Lower leg skin (tissue), 4 donors: ENCODE measurements around the gene YPEL3. TPM values are rescaled to one million over a fixed set of nuclear protein-coding genes. Genes with fewer than 3 reads are reported as not detected.

Source experiments
- DNase-seq, 2 donors: peaks; one replicate each; pipeline ENCODE4 v3.0.0-alpha.2; 2019; ENCODE audit warnings: low spot score in 2 of 2
- H3K4me3 ChIP-seq: fragments of 200-600 bp; sonication (generic); 2 replicates; pipeline ENCODE4 v1.5.1; 2017; ENCODE audit warnings: mild to moderate bottlenecking, low read depth; ENCODE audit not compliant: poor library complexity, severe bottlenecking
- POLR2A ChIP-seq, 2 donors: fragments of 450-650 bp; IDR thresholded peaks; one replicate each; pipeline ENCODE4 v1.6.1; 2016 to 2017; ENCODE audit warnings: antibody characterized with exemption in 2 of 2, mild to moderate bottlenecking in 1 of 2, moderate library complexity in 1 of 2
- WGBS, 2 donors: methylation state at CpG; one replicate each; pipeline ENCODE4 v1.1.5; 2018; 5-methylcytosine and 5-hydroxymethylcytosine counted together
- intact Hi-C: fragments of 100-400 bp; cut with DNase I; formaldehyde crosslinking; loops from one replicate; pipeline ENCODE4 v1.15.0; 2023; ENCODE audit warnings: low total_unique reads
- total RNA-seq, 4 donors: library from RNA; depleted of rRNA; stranded (reverse); fragments of >200 nt; gene quantifications; one replicate each; pipeline ENCODE4 v1.1.0, GENCODE V29; 2016
- TF ChIP-seq, protein P1 (sequence below), 3 donors: fragments of 450-650 bp; IDR thresholded peaks; one replicate each; pipeline ENCODE4 v1.5.1; 2016; ENCODE audit warnings: antibody characterized with exemption in 3 of 3, mild to moderate bottlenecking in 3 of 3, moderate library complexity in 2 of 3

The YPEL3 gene
- total RNA-seq, 4 donors from 2014 or later, result 185 to 351 (median 229) TPM

DNA sequence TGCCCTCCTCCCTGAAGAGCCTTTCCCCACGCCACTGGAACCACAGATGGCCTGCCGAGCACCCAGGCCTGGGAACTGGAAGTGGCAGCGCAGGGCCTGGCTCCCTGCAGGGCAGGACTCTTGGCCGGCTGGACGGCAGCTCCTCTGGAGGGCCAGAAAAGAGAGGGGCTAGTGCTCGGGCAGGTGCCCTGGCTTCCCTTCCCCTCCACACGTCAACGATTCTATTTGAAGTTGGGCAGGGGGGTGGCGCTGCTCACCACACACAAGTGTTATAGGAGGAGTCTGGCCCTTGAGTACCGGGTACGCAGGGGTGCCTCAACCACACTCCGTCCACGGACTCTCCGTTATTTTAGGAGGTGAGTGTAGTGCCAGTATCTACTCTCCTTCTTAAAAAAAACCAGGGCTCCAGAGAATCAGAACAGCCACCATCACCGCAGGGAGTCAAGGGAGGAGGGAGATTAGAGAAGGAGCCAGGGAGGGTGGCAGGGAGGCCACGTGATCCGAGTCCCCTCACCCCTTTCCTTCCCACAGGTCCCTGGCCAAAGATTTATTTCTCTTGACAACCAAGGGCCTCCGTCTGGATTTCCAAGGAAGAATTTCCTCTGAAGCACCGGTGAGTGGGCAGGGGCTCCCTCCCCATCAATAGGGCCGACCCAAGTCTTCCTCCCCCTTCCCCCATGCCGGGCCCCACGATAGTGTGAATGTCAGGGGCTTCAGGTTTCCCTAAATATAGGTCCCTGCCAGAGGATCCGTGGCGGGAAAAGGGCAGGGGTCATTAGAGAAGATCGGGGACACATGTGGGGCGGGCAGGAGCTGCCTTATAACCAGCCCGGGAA is 31.9 kb downstream of the YPEL3 start:
- H3K4me3 ChIP-seq, result peak overlapping the region; percentile 39
- TF ChIP-seq, protein P1, sequence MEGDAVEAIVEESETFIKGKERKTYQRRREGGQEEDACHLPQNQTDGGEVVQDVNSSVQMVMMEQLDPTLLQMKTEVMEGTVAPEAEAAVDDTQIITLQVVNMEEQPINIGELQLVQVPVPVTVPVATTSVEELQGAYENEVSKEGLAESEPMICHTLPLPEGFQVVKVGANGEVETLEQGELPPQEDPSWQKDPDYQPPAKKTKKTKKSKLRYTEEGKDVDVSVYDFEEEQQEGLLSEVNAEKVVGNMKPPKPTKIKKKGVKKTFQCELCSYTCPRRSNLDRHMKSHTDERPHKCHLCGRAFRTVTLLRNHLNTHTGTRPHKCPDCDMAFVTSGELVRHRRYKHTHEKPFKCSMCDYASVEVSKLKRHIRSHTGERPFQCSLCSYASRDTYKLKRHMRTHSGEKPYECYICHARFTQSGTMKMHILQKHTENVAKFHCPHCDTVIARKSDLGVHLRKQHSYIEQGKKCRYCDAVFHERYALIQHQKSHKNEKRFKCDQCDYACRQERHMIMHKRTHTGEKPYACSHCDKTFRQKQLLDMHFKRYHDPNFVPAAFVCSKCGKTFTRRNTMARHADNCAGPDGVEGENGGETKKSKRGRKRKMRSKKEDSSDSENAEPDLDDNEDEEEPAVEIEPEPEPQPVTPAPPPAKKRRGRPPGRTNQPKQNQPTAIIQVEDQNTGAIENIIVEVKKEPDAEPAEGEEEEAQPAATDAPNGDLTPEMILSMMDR (IDR thresholded peaks at IDR 0.05), result no peak
- TF ChIP-seq POLR2A (IDR thresholded peaks at IDR 0.05), result no peak
- 4 to 5% methylated on average over 23 to 24 of the region's 27 CpGs for WGBS, 2 donors
- intact Hi-C loops, result loop anchor here (5.0 kb wide), 1 partner anchor 102 kb away; the partner anchor contains the start of gene TMEM219
- peak; percentile 73 to 95 for DNase-seq

DNA sequence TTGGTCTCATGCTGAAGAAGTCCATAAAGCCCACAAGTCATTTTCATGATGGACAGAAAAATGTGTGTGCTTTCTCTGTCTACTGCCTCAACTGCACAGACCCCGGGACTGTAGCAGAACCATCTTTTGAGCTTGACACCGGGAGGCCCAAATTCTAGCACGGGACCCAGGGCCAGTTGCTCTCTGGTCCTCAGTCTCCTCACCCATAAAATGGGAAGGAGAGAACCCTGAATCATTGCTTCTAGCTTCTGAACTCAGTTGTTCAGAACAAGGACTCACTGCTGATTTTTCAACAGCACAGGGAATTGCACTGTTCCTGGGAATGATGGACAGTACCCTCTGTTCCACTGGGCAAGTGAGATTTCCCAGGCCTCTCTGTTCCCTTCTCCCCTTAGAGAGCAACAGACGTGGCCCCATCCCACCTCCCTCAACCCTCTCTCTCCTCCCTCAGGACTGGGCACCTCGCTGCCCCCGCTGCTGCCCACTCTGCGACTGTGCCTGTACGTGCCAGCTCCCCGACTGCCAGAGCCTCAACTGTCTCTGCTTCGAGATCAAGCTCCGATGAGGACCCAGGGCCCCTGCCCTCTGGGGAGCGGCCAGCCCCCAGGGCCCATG is 32.6 kb downstream of the YPEL3 start:
- DNase-seq, result no peak
- intact Hi-C loops, result loop anchor here (5.0 kb wide), 1 partner anchor 101 kb away; the partner anchor contains the start of gene TMEM219
- 59 to 63% methylated on average over 12 of the region's 12 CpGs for WGBS, 2 donors
- no peak overlapping the region for H3K4me3 ChIP-seq
- no peak for TF ChIP-seq POLR2A (IDR thresholded peaks at IDR 0.05)
- TF ChIP-seq, protein P1 (IDR thresholded peaks at IDR 0.05), result no peak

DNA sequence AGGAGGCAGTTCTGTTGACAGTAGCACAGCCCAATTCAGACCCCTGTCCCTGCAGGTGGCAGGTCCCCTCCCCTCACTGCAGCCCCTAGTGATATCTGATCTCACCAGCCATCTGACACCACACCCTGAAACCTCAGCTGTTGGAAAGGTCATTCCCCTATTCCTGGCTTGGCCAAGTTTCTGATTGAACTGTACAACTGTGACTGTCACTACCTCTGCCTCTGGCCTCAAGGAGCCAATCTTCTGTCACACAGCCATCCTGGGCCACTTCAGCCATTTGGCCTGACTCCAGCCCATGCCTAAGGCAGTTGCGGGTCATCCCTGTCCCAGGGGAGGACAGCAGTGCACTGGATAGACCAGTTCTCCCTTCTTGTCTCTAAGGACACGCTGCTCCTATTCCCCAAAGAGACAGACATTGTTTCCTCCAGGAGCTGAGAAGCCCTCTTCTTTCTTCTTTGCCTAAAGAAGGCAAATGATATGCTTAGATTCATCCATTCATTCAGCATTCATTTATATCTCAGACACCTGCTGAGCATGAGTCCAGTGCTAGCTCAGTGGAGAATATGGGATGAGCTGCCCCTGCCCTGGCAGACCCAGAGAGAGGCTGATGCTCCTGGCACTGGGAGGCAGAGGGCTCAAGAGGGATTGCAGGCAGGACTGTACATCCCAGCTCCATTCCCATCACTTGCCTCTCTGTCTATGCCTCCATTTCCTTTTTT is 35.0 kb downstream of the YPEL3 start:
- WGBS, 2 donors, result 60 to 61% methylated on average over 2 of the region's 2 CpGs
- intact Hi-C loops, result loop anchor here (5.0 kb wide), 1 partner anchor 99 kb away; the partner anchor contains the start of gene TMEM219
- no peak for TF ChIP-seq POLR2A (IDR thresholded peaks at IDR 0.05)
- TF ChIP-seq, protein P1 (IDR thresholded peaks at IDR 0.05), result no peak
- no peak overlapping the region for H3K4me3 ChIP-seq
- no peak for DNase-seq

DNA sequence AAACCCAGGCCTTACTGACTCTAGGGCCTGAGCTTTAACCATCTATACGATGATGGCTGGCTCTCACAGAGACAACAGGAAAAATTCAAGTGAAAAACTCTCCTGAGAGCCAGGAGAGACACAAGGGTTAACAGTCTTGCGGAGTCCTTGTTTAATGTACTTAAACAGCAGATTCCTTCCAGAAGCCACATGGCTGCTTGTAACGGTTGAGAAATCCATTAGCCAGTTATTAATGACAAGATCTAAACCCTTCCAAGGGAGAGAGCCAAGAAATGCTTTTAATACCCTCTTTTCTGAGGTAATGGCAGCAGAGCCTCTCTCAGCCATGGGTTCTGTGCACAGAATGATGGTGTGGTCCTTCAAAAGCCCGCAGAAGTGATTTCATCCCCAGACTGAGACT is 35.7 kb downstream of the YPEL3 start:
- 74 to 81% methylated on average over 4 of the region's 4 CpGs for WGBS, 2 donors
- H3K4me3 ChIP-seq, result no peak overlapping the region
- intact Hi-C loops, result loop anchor here (5.0 kb wide), 1 partner anchor 98 kb away; the partner anchor contains the start of gene TMEM219
- TF ChIP-seq POLR2A (IDR thresholded peaks at IDR 0.05), result no peak
- TF ChIP-seq, protein P1 (IDR thresholded peaks at IDR 0.05), result no peak
- no peak for DNase-seq

DNA sequence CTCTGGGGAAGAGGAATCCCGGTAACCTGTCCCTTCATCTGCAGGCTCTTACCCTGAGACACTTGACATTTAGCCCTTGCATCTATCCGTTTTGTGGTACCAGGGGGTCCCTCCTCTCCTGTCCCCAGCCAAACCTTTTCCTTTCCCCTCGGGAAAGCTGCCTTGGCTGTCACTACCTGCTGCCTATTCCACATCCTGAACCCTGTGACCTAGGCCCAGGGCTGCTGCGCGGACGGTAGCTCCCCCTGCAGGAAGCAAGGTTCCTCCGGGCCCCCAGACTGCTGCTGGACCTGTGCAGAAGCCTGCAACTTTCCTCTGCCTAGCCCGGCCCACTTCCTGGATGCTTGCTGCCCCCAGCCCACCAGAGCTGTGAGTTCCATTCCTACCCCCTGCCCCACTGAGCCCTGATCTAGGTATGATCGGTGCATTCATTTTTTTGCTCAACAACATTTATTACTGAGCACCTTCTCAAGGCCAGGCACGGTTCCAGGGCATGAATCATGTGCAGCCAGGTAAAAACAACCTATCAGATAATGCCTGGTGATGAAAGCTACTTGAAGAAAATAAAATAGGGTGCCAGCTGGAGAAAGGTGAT is 41.0 kb downstream of the YPEL3 start:
- H3K4me3 ChIP-seq, result no peak overlapping the region
- 32 to 40% methylated on average over 10 of the region's 10 CpGs for WGBS, 2 donors
- intact Hi-C loops, result no loop called here
- DNase-seq, result no peak
- TF ChIP-seq, protein P1 (IDR thresholded peaks at IDR 0.05), result no peak
- no peak for TF ChIP-seq POLR2A (IDR thresholded peaks at IDR 0.05)
